ENCODE results near the gene MS4A18.

Gene MS4A18

GRCh38 chr11:60765355-60765754 is 40.8 kb downstream of the MS4A18 start:
- no peaks in the 10 kb centered on the region for H3K4me1 ChIP-seq (ENCODE audit: insufficient read depth, poor library complexity, severe bottlenecking)
- H3K27ac ChIP-seq (ENCODE audit: poor library complexity, severe bottlenecking) = no peak overlapping the region
- no peak for ATAC-seq (ENCODE audit: low read depth)
- peaks cover 3% of the 10 kb centered on the region for H3K27me3 ChIP-seq (ENCODE audit: insufficient read depth, poor library complexity, severe bottlenecking)
- H3K9me3 ChIP-seq (ENCODE audit: severe bottlenecking) = no peaks in the 10 kb centered on the region
- H3K4me3 ChIP-seq (ENCODE audit: severe bottlenecking) = no peak overlapping the region
- H3K36me3 ChIP-seq (ENCODE audit: low read depth) = no peaks in the 10 kb centered on the region
- DNase-seq (ENCODE audit: low spot score) = no peak
- TF ChIP-seq CTCF (IDR thresholded peaks at IDR 0.05; ENCODE audit: poor library complexity, severe bottlenecking) = no peak

- Histone ChIP-seq H3K27ac (ENCODE audit: poor library complexity, severe bottlenecking) (no peak overlapping the region), H3K27me3 (ENCODE audit: insufficient read depth, poor library complexity, severe bottlenecking) (no peaks in the 10 kb centered on the region), H3K36me3 (ENCODE audit: low read depth) (no peaks in the 10 kb centered on the region), H3K4me3 (ENCODE audit: severe bottlenecking) (no peak overlapping the region), H3K9me3 (ENCODE audit: severe bottlenecking) (no peaks in the 10 kb centered on the region), H3K4me1 (ENCODE audit: insufficient read depth, poor library complexity, severe bottlenecking) (no peaks in the 10 kb centered on the region)
- ATAC-seq (ENCODE audit: low read depth) (no peak), DNase-seq (ENCODE audit: low spot score) (no peak)
- no peak for TF ChIP-seq CTCF (IDR thresholded peaks at IDR 0.05; ENCODE audit: poor library complexity, severe bottlenecking)
Measured at GRCh38 chr11:60766547-60766946, 42.0 kb downstream of the MS4A18 start.

GRCh38 chr11:60767388-60767811 is 42.9 kb downstream of the MS4A18 start:
- H3K27ac ChIP-seq (ENCODE audit: poor library complexity, severe bottlenecking) = no peak overlapping the region
- H3K36me3 ChIP-seq (ENCODE audit: low read depth) = no peaks in the 10 kb centered on the region
- no peaks in the 10 kb centered on the region for H3K27me3 ChIP-seq (ENCODE audit: insufficient read depth, poor library complexity, severe bottlenecking)
- TF ChIP-seq CTCF (IDR thresholded peaks at IDR 0.05; ENCODE audit: poor library complexity, severe bottlenecking) = peak; percentile 29
- no peaks in the 10 kb centered on the region for H3K4me1 ChIP-seq (ENCODE audit: insufficient read depth, poor library complexity, severe bottlenecking)
- no peaks in the 10 kb centered on the region for H3K9me3 ChIP-seq (ENCODE audit: severe bottlenecking)
- ATAC-seq (ENCODE audit: low read depth) = no peak
- no peak overlapping the region for H3K4me3 ChIP-seq (ENCODE audit: severe bottlenecking)
- no peak for DNase-seq (ENCODE audit: low spot score)

- Histone ChIP-seq H3K36me3 (ENCODE audit: low read depth) (no peaks in the 10 kb centered on the region), H3K9me3 (ENCODE audit: severe bottlenecking) (no peaks in the 10 kb centered on the region), H3K27ac (ENCODE audit: poor library complexity, severe bottlenecking) (no peak overlapping the region), H3K4me1 (ENCODE audit: insufficient read depth, poor library complexity, severe bottlenecking) (no peaks in the 10 kb centered on the region), H3K27me3 (ENCODE audit: insufficient read depth, poor library complexity, severe bottlenecking) (no peaks in the 10 kb centered on the region), H3K4me3 (ENCODE audit: severe bottlenecking) (no peak overlapping the region)
- ATAC-seq (ENCODE audit: low read depth) (no peak), DNase-seq (ENCODE audit: low spot score) (no peak)
- TF ChIP-seq CTCF (IDR thresholded peaks at IDR 0.05; ENCODE audit: poor library complexity, severe bottlenecking) = no peak
Measured at GRCh38 chr11:60768202-60768601, 43.7 kb downstream of the MS4A18 start.

GRCh38 chr11:60769273-60769672 is 44.8 kb downstream of the MS4A18 start:
- ATAC-seq (ENCODE audit: low read depth) (peak; percentile 64), DNase-seq (ENCODE audit: low spot score) (no peak)
- no peak overlapping the region for H3K27ac ChIP-seq (ENCODE audit: poor library complexity, severe bottlenecking)
- H3K9me3 ChIP-seq (ENCODE audit: severe bottlenecking) = no peaks in the 10 kb centered on the region
- no peaks in the 10 kb centered on the region for H3K36me3 ChIP-seq (ENCODE audit: low read depth)
- H3K4me1 ChIP-seq (ENCODE audit: insufficient read depth, poor library complexity, severe bottlenecking) = no peaks in the 10 kb centered on the region
- TF ChIP-seq CTCF (IDR thresholded peaks at IDR 0.05; ENCODE audit: poor library complexity, severe bottlenecking) = no peak
- no peak overlapping the region for H3K4me3 ChIP-seq (ENCODE audit: severe bottlenecking)
- H3K27me3 ChIP-seq (ENCODE audit: insufficient read depth, poor library complexity, severe bottlenecking) = no peaks in the 10 kb centered on the region
